SKM-1 treated with dmso at 0.1 percent for 144 hours (cell line): ENCODE results near the gene SLC25A46.
A peak's percentile ranks its signal among the peaks of the same experiment; 100 is the strongest.
"Not testable (repeated sequence)": the region's sequence is repeated elsewhere in the genome, so short reads cannot be mapped to it uniquely, and the experiment has no call there.

Experiments
- DNase-seq: peaks from one replicate; lab custom pipeline; 2025; ENCODE audit not compliant: unreplicated experiment; lab: John Stamatoyannopoulos, UW

SLC25A46 gene

GRCh38 chr5:110754181-110754580 lies 15.4 kb downstream of the SLC25A46 start:
- DNase-seq = no peak

GRCh38 chr5:110757118-110757729 lies 18.4 kb downstream of the SLC25A46 start:
- DNase-seq = peak; percentile 35

GRCh38 chr5:110760158-110760557 lies 21.4 kb downstream of the SLC25A46 start:
- no peak for DNase-seq

- DNase-seq = no peak
Observed at GRCh38 chr5:110768138-110768860, 29.5 kb downstream of the SLC25A46 start.

- DNase-seq = no peak
Observed at GRCh38 chr5:110769000-110769681, 30.3 kb downstream of the SLC25A46 start.

- DNase-seq = no peak
Observed at GRCh38 chr5:110770286-110770685, 31.5 kb downstream of the SLC25A46 start.

- no peak for DNase-seq
Observed at GRCh38 chr5:110784901-110785300, 46.1 kb downstream of the SLC25A46 start.

GRCh38 chr5:110785356-110785755 lies 46.5 kb downstream of the SLC25A46 start:
- no peak for DNase-seq

GRCh38 chr5:110788006-110788405 lies 49.2 kb downstream of the SLC25A46 start:
- DNase-seq = not testable (repeated sequence)

GRCh38 chr5:110790673-110791072 lies 51.9 kb downstream of the SLC25A46 start:
- DNase-seq = no peak

- no peak for DNase-seq
Observed at GRCh38 chr5:110802998-110803397, 64.2 kb downstream of the SLC25A46 start.

- DNase-seq = no peak
Observed at GRCh38 chr5:110803467-110804326, 64.9 kb downstream of the SLC25A46 start.

- no peak for DNase-seq
Observed at GRCh38 chr5:110807169-110807568, 68.4 kb downstream of the SLC25A46 start.

- no peak for DNase-seq
Observed at GRCh38 chr5:110809006-110809405, 70.2 kb downstream of the SLC25A46 start.
